GM12878 (cell line): ENCODE results near the gene LSM12.

Experiments
- EZH2 ChIP-seq: IDR thresholded peaks from 2 replicates; pipeline ENCODE4 v1.6.1; 2012; ENCODE audit warnings: low read depth, mild to moderate bottlenecking, control low read depth, inconsistent platforms, low read length, borderline replicate concordance; ENCODE audit not compliant: control insufficient read depth
- NR2C1 ChIP-seq: fragments of 450-650 bp; IDR thresholded peaks from 2 replicates; pipeline ENCODE4 v1.6.1; 2017; ENCODE audit warnings: antibody characterized with exemption, mild to moderate bottlenecking, moderate library complexity

GRCh38 chr17:44115585-44116415 is 49.3 kb upstream of the LSM12 start:
- TF ChIP-seq NR2C1 (no peak), EZH2 (no peak)
